Measurements from ENCODE around the gene ISX.

The ISX gene

GRCh38 chr22:35053060-35053835, 12.7 kb upstream of the ISX start:
- DNase-seq, result no peak

- no peak for DNase-seq
Observed at GRCh38 chr22:35054064-35054463, 11.9 kb upstream of the ISX start.

DNA sequence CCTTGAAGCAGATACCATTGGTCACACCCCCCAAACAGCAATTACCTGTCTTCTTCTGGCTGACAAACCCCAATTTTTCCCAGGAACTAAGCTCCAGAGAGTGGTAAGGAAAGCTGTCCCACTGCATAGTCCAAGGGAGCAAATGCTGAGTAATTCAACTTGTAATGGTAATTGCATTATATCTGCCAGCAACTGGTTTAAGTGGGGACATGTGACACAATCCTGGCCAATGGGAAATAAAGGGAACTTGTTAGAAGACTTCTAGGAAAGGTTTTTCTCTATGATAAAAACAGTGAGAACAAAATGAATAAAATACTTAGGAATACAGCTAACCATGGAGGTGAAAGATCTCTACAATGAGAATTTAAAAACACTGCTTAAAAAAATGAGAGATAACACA, 9.5 kb upstream of the ISX start:
- peak; percentile 11 for DNase-seq

DNA sequence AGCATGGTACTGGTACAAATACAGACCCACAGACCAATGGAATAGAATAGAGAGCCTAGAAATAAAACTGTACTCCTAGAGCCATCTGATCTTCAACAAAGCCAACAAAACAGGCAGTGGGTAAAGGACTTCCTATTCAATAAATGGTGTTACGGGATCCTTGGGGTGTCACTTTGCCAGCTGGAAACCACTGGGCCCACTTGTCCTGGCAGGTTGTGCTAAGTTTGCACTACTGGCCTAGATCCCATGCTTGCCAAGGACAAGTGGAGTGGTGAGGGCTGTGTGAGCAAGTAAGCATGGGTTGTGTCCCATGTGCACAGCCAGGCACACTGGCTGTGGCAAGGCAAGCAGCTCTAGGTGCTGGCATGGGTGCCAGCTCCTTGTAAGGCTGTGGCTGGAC, 8.8 kb upstream of the ISX start:
- no peak for DNase-seq

DNA sequence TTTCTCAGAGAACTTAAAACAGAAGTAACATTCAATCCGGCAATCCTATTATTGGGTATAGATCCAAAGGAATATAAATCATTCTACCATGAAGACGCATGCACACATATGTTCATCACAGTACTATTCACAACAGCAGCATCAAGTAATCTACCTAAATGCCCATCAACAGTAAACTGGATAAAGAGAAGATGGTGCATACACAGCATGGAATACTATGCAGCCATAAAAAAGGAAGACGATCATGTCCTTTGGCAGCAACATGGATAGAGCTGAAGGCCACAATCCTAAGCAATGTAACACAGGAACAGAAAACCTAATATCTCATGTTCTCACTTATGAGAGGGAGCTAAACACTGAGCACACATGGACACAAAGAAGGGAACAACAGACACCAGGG, 6.3 kb upstream of the ISX start:
- no peak for DNase-seq

- no peak for DNase-seq
Observed at GRCh38 chr22:35064664-35065063, 1.3 kb upstream of the ISX start.

DNA sequence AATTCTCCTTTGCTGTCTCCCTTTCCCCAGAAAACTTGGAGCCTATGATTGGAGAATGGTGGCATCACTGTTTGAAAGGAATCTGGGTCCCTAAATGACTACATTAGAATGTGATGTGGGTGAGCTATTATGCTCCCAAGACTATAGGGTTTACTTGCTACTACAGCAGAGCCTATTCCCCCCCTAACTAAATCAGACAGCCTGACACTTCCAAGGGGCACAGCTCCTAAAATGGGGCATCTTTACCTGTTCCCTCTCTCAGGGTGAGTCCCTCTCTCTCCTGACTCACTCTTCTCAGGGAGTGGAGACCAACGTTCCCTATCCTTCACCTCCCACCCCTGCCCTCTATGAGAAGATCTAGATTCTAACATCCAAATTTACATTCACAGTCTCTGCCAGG, 775 bp upstream of the ISX start:
- DNase-seq, result no peak

GRCh38 chr22:35066768-35067167, 810 bp downstream of the ISX start:
- DNase-seq, result no peak

DNA sequence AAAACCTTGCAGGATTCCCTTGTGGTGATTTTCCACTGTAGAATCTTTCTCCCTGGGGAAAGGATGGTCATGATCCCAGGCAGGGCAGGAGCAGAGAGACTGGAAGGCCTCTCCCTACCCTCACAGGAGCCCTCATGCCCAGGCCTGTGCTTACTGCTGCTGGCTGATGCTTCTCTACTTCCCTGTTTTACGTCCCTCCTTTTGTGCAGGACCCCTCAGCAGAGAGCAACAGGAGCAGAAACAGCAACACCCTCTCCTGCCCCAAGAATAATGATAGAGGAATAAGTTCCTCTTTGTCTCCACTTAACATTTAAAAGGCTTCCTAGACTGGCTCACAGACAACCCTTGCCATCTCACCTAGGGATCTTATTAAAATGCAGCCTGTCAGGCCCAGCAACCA, 3.6 kb downstream of the ISX start:
- no peak for DNase-seq

GRCh38 chr22:35070451-35071093, 4.6 kb downstream of the ISX start:
- peak; percentile 5 for DNase-seq

DNA sequence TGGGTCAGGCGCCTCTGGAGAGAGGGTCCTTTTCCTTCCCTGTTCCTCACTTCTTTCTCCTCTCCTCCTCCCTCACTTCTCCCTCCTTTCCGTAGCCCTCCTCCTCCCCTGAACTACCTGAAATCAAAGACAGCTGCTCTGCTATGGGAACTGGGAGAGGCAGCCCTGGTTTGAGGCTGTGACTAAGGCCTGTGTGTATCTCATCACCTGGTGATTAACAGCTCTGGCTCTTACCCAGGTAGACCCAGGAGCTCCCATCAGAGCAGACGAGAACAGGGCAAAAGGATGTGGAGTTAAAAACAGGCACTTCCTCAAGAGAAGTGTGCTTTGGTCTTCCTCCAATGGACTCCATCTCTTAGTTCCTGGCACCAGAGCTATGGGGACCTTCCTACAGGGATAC, 5.8 kb downstream of the ISX start:
- no peak for DNase-seq

GRCh38 chr22:35072925-35073324, 7.0 kb downstream of the ISX start:
- DNase-seq, result no peak

DNA sequence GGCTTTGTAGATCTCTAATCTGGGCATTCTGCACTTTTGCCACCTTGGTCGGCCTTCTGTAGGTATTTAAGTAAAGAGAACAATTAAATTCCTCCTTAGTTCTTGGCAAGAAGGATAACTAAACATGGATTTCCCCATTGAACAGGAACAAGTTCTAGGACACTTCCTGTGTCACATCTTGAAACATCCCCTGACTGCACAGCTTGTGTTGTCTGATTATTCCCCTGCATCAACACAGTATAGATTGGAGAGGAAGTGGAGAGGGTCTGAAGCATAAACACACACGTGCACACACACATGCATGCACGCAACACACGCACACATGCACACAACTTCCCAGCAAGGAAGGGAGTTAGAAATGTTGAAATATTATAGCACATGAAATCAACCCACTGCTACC, 8.6 kb downstream of the ISX start:
- DNase-seq, result no peak

- no peak for DNase-seq
Observed at GRCh38 chr22:35076630-35077029, 10.7 kb downstream of the ISX start.

- DNase-seq, result no peak
Observed at GRCh38 chr22:35085621-35086020, 19.7 kb downstream of the ISX start.

DNA sequence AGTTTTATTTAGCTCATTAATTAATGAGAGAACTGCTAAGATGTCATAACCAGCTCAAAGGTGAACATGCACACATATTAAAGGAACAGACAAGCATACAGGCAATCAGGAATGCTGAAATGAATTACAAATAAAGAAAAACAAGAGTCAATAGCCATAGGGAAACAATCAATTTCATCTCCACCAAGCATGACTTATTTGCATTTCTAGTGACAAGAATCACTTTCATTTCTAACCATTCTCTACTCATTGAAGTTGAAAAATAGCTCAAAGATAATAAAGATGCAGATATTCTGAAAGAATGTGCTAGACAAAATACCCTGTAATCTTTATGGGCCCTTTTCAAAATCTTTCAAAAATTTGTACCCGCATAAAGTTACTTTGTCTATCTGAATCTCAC, 23.2 kb downstream of the ISX start:
- DNase-seq, result no peak

- DNase-seq, result no peak
Observed at GRCh38 chr22:35092406-35092805, 26.4 kb downstream of the ISX start.

GRCh38 chr22:35098921-35099320, 33.0 kb downstream of the ISX start:
- no peak for DNase-seq

- DNase-seq, result no peak
Observed at GRCh38 chr22:35099883-35100282, 33.9 kb downstream of the ISX start.

DNA sequence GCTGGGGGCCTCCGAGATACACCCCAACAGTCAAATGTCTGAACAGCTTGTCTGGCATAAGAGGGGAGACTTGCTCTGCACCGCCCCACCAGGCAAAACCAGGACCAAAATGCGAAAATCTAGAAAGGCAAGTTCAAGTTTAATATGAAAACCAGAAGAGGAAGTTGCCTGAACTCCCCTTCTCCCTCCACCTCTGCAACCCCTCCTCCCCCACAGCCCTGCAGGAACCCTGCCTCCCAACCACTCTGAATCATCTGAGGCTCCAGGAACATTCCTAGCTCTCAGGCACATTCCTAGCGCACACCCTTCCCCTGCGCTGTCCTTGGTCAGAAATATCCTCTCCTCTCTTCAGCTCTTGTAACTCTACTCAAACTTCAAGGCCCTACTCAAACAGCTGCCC, 36.7 kb downstream of the ISX start:
- DNase-seq, result no peak

- no peak for DNase-seq
Observed at GRCh38 chr22:35103761-35104160, 37.8 kb downstream of the ISX start.

GRCh38 chr22:35104491-35104890, 38.5 kb downstream of the ISX start:
- DNase-seq, result no peak

GRCh38 chr22:35109616-35110015, 43.7 kb downstream of the ISX start:
- DNase-seq, result no peak

DNA sequence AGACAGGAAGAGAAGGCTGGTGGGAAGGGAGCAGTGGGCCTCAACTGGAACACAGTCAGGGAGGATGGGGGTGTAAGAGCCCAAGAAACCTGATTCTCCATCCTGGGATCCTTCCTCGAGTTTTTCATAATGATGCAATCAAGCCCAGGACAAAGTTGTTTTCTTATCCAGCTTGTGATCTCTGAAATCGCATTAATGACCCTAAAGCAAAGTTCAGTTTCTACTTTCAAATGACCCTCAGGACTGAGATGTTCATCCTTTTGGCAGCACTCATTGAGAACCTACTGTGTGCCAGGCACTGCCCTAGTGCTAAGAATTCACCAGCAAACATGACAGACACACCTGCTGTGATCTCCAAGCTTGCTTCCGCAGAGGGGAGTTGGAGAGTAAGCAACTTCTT, 45.3 kb downstream of the ISX start:
- no peak for DNase-seq

DNA sequence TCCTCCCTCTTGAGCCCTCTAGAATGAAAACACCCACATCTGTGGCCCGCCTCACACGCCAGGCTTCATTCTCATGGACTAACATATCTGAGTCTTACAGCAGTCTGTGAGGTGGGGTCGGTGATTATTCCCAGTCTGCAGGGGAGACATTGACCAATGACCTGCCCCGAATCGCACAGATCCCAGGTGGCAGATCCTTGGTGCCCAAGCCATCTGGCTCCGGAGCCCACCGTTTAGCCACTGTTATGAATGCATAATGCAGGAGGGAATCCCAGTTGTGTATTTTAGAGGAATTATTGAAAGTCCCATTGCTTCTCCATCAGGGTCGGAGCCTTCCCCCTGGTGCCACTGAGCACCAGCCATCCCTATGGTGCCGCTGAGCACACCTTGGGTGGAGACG, 47.4 kb downstream of the ISX start:
- DNase-seq, result no peak
